Stimulated activated CD8-positive, alpha-beta memory T cell treated with anti-CD3 and anti-CD28 coated beads, Interleukin-12 subunit alpha, Interleukin-12 subunit beta, amount 100 ng/mL, for 1 hour (primary cell): ENCODE data around the gene PDGFRB.

Source experiments
- DNase-seq: peaks from one replicate; pipeline ENCODE4 v3.0.0-alpha.2; 2020; ENCODE audit warnings: low read depth

PDGFRB gene

GRCh38 chr5:150129813-150130492 lies 25.7 kb downstream of the PDGFRB start:
- no peak for DNase-seq

- DNase-seq, result no peak
Observed at GRCh38 chr5:150129454-150129812, 26.2 kb downstream of the PDGFRB start.

- DNase-seq, result no peak
Observed at GRCh38 chr5:150126921-150127265, 28.8 kb downstream of the PDGFRB start.

- no peak for DNase-seq
Observed at GRCh38 chr5:150126199-150126920, 29.3 kb downstream of the PDGFRB start.

- DNase-seq, result no peak
Observed at GRCh38 chr5:150125334-150125733, 30.3 kb downstream of the PDGFRB start.

- DNase-seq, result no peak
Observed at GRCh38 chr5:150124596-150124995, 31.0 kb downstream of the PDGFRB start.

GRCh38 chr5:150124111-150124557 lies 31.5 kb downstream of the PDGFRB start:
- no peak for DNase-seq

GRCh38 chr5:150123542-150123941 lies 32.1 kb downstream of the PDGFRB start:
- no peak for DNase-seq

GRCh38 chr5:150122536-150123481 lies 32.8 kb downstream of the PDGFRB start:
- DNase-seq, result no peak

- DNase-seq, result no peak
Observed at GRCh38 chr5:150122158-150122510, 33.5 kb downstream of the PDGFRB start.

GRCh38 chr5:150121448-150122157 lies 34.0 kb downstream of the PDGFRB start:
- DNase-seq, result no peak

- DNase-seq, result no peak
Observed at GRCh38 chr5:150120617-150121447, 34.8 kb downstream of the PDGFRB start.

GRCh38 chr5:150120062-150120441 lies 35.6 kb downstream of the PDGFRB start:
- no peak for DNase-seq

- DNase-seq, result no peak
Observed at GRCh38 chr5:150119421-150120061, 36.1 kb downstream of the PDGFRB start.

- no peak for DNase-seq
Observed at GRCh38 chr5:150118561-150119229, 37.0 kb downstream of the PDGFRB start.

GRCh38 chr5:150117945-150118560 lies 37.6 kb downstream of the PDGFRB start:
- no peak for DNase-seq

GRCh38 chr5:150116667-150117400 lies 38.8 kb downstream of the PDGFRB start:
- no peak for DNase-seq

- DNase-seq, result no peak
Observed at GRCh38 chr5:150114773-150115408, 40.8 kb downstream of the PDGFRB start.
